Ishikawa (cell line): ENCODE measurements around the gene KRTAP10-7.

ENCODE experiments used
- CEBPB ChIP-seq: IDR thresholded peaks from 2 replicates; pipeline ENCODE4 v1.6.1; 2012
- CREB1 ChIP-seq: IDR thresholded peaks from 2 replicates; pipeline ENCODE4 v1.6.1; 2012; ENCODE audit warnings: low read depth
- EGR1 ChIP-seq: IDR thresholded peaks from 2 replicates; pipeline ENCODE4 v1.6.1; 2012
- EP300 ChIP-seq: IDR thresholded peaks from 2 replicates; pipeline ENCODE4 v1.6.1; 2012; ENCODE audit warnings: borderline replicate concordance
- FOXM1 ChIP-seq: IDR thresholded peaks from 2 replicates; pipeline ENCODE4 v1.6.1; 2012; ENCODE audit warnings: low read depth, borderline replicate concordance
- MAX ChIP-seq: IDR thresholded peaks from 2 replicates; pipeline ENCODE4 v1.6.1; 2012
- NFIC ChIP-seq: IDR thresholded peaks from 2 replicates; pipeline ENCODE4 v1.6.1; 2012
- RAD21 ChIP-seq: IDR thresholded peaks from 2 replicates; pipeline ENCODE4 v1.6.1; 2012; ENCODE audit warnings: low read depth
- REST ChIP-seq: IDR thresholded peaks from 2 replicates; pipeline ENCODE4 v1.6.1; 2012; ENCODE audit warnings: low read depth, mild to moderate bottlenecking
- TAF1 ChIP-seq: IDR thresholded peaks from 2 replicates; pipeline ENCODE4 v1.6.1; 2012; ENCODE audit warnings: low read depth, mild to moderate bottlenecking
- TCF12 ChIP-seq: IDR thresholded peaks from 2 replicates; pipeline ENCODE4 v1.6.1; 2012; ENCODE audit warnings: low read depth
- TEAD4 ChIP-seq: IDR thresholded peaks from 2 replicates; pipeline ENCODE4 v1.6.1; 2012
- USF1 ChIP-seq: IDR thresholded peaks from 2 replicates; pipeline ENCODE4 v1.6.1; 2012
- YY1 ChIP-seq: IDR thresholded peaks from 2 replicates; pipeline ENCODE4 v1.6.1; 2012; ENCODE audit warnings: low read depth
- ZBTB7A ChIP-seq: IDR thresholded peaks from 2 replicates; pipeline ENCODE4 v1.6.1; 2012; ENCODE audit warnings: low read depth

KRTAP10-7 gene

DNA sequence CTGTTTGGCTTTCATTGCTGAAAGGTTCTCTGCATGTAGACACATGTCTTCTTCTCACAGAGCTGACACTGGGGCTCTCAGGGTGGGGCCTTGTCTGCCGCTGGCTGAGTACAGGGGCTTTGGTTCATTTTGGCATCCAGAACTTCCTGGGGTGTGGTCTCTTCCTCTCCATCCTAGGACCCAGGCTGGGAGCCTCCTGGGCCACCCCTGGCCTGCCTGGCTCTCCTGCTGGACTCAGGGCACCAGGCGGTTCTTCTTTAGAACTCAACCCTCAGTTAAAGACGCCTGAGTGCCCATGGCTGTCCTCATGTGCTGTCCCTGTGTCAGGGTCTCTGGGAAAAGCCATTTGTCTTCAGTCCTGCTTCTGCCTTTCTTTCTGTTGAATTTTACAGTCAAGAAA, 14.5 kb upstream of the KRTAP10-7 start:
- no peak for TF ChIP-seq REST
- no peak for TF ChIP-seq USF1
- no peak for TF ChIP-seq EGR1
- no peak for TF ChIP-seq ZBTB7A
- no peak for TF ChIP-seq NFIC
- no peak for TF ChIP-seq FOXM1
- TF ChIP-seq YY1 = no peak
- TF ChIP-seq RAD21 = no peak
- TF ChIP-seq CREB1 = no peak

DNA sequence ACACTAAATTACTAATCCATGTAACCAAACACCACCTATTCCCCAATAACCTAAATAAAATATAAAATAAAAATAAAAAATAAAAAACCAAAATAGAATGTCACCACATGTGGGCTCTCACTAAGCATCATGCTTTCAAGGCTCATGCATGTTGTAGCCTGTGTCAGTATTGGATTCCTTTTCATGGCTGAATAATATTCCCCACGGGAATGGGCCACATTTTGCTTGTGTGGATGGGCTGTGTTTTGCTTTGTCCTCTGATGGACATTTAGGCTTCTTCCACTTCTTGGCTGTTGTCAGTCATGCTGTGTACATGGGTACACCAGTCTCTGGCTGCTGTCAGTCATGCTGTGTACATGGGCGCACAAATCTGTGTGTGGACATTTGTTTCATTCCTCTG, 11.3 kb upstream of the KRTAP10-7 start:
- TF ChIP-seq REST = no peak

- TF ChIP-seq EGR1 (no peak), CEBPB (no peak), NFIC (no peak), MAX (no peak), REST (no peak), FOXM1 (no peak), TEAD4 (no peak), ZBTB7A (no peak), RAD21 (no peak), EP300 (no peak), CREB1 (no peak), TAF1 (no peak), YY1 (no peak), TCF12 (no peak), USF1 (no peak)
These were observed 10.7 kb upstream of the KRTAP10-7 start for GRCh38 chr21:44589586-44590305.

DNA sequence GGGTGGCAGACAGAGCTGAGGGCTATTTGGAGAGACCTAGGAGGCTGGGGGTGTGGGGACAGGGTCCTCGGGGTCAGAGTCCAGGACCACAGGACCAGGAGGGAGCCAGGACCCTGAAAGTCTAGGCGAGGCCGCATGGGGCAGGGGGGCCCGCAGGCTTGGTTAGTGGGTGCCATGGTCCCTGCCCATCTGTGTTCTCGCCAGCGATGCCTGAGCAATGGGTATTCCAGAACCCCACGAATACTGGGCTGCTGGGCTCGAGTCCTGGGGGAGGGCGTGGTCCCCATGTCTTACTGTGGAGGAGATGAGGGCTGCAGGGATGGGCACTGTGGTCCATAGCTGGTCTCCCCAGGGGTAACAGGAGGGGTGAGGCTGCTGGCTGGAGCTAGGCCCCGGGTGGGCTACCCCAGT, 10.1 kb upstream of the KRTAP10-7 start:
- TF ChIP-seq TEAD4 (no peak), TCF12 (no peak), EGR1 (no peak), TAF1 (no peak), YY1 (no peak), ZBTB7A (no peak), CREB1 (no peak), NFIC (no peak), FOXM1 (no peak), USF1 (no peak), EP300 (no peak), CEBPB (no peak), REST (no peak)
